H1 (cell line): ENCODE results near the gene DRC1. TPM values are rescaled to one million over a fixed set of nuclear protein-coding genes. Genes with fewer than 3 reads are reported as not detected.

Experiments used
- CBX5 ChIP-seq: fragments of 300-800, 300-1000 bp; sonication (generic); IDR thresholded peaks from 2 replicates; pipeline ENCODE4 v1.7.1; 2016; ENCODE audit warnings: antibody characterized with exemption, low read length, low read depth
- CTCF ChIP-seq, 3 experiments: IDR thresholded peaks; 1 replicate in 2 of 3; 2 replicates in 1 of 3; pipeline versions ENCODE4 v1.5.1 to v1.6.1; 2011; ENCODE audit warnings: low read length in 3 of 3, mild to moderate bottlenecking in 3 of 3, inconsistent platforms in 2 of 3, low read depth in 1 of 3, moderate library complexity in 1 of 3; ENCODE audit not compliant: insufficient read depth in 1 of 3; ENCODE audit errors: control extremely low read depth in 1 of 3
- TAF7 ChIP-seq: optimal IDR thresholded peaks from 2 replicates; pipeline ENCODE3; 2011; ENCODE audit warnings: low read depth, mild to moderate bottlenecking, inconsistent platforms, low read length, moderate library complexity, borderline replicate concordance
- polyA plus RNA-seq, 7 experiments: library from polyadenylated mRNA; depleted of rRNA in 3 of 7; stranded (reverse) in 5 of 7; unstranded in 2 of 7; fragments of >200 nt in 5 of 7; fragments of 200-250 nt in 2 of 7; gene quantifications; 1 replicate in 5 of 7; 2 replicates in 1 of 7; 4 replicates in 1 of 7; pipeline versions ENCODE4 v1.2.1 to v1.2.3, GENCODE V29; 2011 to 2013; ENCODE audit warnings: missing spikeins in 2 of 7, mixed read lengths in 2 of 7
- total RNA-seq: library from RNA; stranded (reverse); fragmentation: NEBNext Ultra II Directional; extraction: Animal tissue kit (Norgen Biotek cat#: 25700); gene quantifications from 2 replicates; pipeline ENCODE4 v1.2.1, GENCODE V29; 2021
- TF ChIP-seq, protein P1 (sequence below): fragments of 300-600 bp; sonication (generic); IDR thresholded peaks from 2 replicates; pipeline ENCODE4 v1.7.1; 2012; ENCODE audit warnings: low read length, moderate library complexity, mild to moderate bottlenecking, inconsistent platforms; ENCODE audit not compliant: insufficient replicate concordance

The DRC1 gene
- total and polyA plus RNA-seq, 2 of the 8 experiments (the other 6 are each of a cell fraction or from before 2014, with no cell fraction given): 0.08 TPM; not detected in 1

GRCh38 chr2:26421961-26422360, 20.2 kb downstream of the DRC1 start (continued):
- TF ChIP-seq, protein P1, sequence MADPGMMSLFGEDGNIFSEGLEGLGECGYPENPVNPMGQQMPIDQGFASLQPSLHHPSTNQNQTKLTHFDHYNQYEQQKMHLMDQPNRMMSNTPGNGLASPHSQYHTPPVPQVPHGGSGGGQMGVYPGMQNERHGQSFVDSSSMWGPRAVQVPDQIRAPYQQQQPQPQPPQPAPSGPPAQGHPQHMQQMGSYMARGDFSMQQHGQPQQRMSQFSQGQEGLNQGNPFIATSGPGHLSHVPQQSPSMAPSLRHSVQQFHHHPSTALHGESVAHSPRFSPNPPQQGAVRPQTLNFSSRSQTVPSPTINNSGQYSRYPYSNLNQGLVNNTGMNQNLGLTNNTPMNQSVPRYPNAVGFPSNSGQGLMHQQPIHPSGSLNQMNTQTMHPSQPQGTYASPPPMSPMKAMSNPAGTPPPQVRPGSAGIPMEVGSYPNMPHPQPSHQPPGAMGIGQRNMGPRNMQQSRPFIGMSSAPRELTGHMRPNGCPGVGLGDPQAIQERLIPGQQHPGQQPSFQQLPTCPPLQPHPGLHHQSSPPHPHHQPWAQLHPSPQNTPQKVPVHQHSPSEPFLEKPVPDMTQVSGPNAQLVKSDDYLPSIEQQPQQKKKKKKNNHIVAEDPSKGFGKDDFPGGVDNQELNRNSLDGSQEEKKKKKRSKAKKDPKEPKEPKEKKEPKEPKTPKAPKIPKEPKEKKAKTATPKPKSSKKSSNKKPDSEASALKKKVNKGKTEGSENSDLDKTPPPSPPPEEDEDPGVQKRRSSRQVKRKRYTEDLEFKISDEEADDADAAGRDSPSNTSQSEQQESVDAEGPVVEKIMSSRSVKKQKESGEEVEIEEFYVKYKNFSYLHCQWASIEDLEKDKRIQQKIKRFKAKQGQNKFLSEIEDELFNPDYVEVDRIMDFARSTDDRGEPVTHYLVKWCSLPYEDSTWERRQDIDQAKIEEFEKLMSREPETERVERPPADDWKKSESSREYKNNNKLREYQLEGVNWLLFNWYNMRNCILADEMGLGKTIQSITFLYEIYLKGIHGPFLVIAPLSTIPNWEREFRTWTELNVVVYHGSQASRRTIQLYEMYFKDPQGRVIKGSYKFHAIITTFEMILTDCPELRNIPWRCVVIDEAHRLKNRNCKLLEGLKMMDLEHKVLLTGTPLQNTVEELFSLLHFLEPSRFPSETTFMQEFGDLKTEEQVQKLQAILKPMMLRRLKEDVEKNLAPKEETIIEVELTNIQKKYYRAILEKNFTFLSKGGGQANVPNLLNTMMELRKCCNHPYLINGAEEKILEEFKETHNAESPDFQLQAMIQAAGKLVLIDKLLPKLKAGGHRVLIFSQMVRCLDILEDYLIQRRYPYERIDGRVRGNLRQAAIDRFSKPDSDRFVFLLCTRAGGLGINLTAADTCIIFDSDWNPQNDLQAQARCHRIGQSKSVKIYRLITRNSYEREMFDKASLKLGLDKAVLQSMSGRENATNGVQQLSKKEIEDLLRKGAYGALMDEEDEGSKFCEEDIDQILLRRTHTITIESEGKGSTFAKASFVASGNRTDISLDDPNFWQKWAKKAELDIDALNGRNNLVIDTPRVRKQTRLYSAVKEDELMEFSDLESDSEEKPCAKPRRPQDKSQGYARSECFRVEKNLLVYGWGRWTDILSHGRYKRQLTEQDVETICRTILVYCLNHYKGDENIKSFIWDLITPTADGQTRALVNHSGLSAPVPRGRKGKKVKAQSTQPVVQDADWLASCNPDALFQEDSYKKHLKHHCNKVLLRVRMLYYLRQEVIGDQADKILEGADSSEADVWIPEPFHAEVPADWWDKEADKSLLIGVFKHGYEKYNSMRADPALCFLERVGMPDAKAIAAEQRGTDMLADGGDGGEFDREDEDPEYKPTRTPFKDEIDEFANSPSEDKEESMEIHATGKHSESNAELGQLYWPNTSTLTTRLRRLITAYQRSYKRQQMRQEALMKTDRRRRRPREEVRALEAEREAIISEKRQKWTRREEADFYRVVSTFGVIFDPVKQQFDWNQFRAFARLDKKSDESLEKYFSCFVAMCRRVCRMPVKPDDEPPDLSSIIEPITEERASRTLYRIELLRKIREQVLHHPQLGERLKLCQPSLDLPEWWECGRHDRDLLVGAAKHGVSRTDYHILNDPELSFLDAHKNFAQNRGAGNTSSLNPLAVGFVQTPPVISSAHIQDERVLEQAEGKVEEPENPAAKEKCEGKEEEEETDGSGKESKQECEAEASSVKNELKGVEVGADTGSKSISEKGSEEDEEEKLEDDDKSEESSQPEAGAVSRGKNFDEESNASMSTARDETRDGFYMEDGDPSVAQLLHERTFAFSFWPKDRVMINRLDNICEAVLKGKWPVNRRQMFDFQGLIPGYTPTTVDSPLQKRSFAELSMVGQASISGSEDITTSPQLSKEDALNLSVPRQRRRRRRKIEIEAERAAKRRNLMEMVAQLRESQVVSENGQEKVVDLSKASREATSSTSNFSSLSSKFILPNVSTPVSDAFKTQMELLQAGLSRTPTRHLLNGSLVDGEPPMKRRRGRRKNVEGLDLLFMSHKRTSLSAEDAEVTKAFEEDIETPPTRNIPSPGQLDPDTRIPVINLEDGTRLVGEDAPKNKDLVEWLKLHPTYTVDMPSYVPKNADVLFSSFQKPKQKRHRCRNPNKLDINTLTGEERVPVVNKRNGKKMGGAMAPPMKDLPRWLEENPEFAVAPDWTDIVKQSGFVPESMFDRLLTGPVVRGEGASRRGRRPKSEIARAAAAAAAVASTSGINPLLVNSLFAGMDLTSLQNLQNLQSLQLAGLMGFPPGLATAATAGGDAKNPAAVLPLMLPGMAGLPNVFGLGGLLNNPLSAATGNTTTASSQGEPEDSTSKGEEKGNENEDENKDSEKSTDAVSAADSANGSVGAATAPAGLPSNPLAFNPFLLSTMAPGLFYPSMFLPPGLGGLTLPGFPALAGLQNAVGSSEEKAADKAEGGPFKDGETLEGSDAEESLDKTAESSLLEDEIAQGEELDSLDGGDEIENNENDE: no peak
- TF ChIP-seq CBX5 (no peak), CTCF (IDR thresholded peaks at IDR 0.05; ENCODE audit: control extremely low read depth in 1 of 3, insufficient read depth in 1 of 3, low read depth in 1 of 3, low read length in 3 of 3) (no peak), TAF7 (no peak)
